ENCODE measurements around the gene PITX1.

PITX1 gene

DNA sequence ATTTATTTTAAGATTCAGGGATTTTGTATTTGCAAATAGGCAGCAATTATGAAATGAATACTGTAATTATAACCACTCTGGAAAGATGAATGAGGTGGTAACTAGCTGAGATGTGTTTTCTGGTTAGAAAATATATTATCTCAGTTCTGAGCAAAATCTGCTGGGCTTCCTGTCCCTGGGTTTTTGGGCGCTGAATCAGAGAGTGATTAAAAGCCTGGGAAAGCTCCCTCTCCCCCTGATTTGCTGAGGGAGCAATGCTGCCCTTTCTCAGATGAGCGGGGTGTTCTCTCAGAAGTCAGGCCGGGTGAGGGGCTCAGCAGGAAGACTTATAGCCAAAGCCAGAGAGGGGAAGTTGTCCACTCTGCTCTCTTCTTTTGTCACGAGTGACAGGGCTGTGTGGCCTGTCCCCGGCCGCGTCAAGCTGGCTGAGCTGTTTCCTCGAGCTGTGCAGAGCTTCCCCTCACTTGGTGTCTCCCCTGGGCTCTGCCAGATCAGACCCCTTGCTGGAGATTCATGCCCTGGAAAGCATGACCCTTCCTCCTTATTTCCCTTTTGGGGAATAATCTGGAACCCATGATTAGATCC, 39.8 kb upstream of the PITX1 start:
- Histone ChIP-seq H2BK12ac (ENCODE audit: low read length) (no peak overlapping the region), H3K4me3 (ENCODE audit: low read length in 2 of 2) (no peak overlapping the region), H2AK5ac (ENCODE audit: low read depth, low read length) (no peak overlapping the region), H4K91ac (ENCODE audit: low read depth, low read length, poor library complexity) (no peak overlapping the region), H3K4ac (ENCODE audit: low read length) (no peak overlapping the region), H2BK5ac (ENCODE audit: low read length) (no peak overlapping the region), H3K79me1 (ENCODE audit: low read depth, low read length) (no peaks in the 10 kb centered on the region), H2BK15ac (ENCODE audit: low read length) (no peak overlapping the region), H3K9me3 (replicated peaks in 1 of 2; ENCODE audit: control insufficient read depth in 2 of 2, insufficient read depth in 1 of 2, low read depth in 1 of 2, low read length in 2 of 2) (no peaks in the 10 kb centered on the region), H3K27me3 (ENCODE audit: control insufficient read depth in 3 of 3, insufficient read depth in 3 of 3, low read depth in 1 of 3, low read length in 3 of 3) (peaks cover 0 to 88% (median 30%) of the 10 kb centered on the region in 3 experiments), H3K23ac (ENCODE audit: low read depth, low read length, poor library complexity) (no peak overlapping the region), H3K18ac (ENCODE audit: low read length) (no peak overlapping the region), H3K14ac (ENCODE audit: low read length) (peak overlapping the region; percentile 49), H3K4me2 (ENCODE audit: insufficient read depth, low read length, poor library complexity, severe bottlenecking) (no peak overlapping the region), H3K36me3 (replicated peaks in 1 of 2; ENCODE audit: control insufficient read depth in 2 of 2, insufficient read depth in 2 of 2, low read length in 2 of 2) (no peaks in the 10 kb centered on the region), H2BK120ac (ENCODE audit: low read depth, low read length) (no peak overlapping the region), H4K8ac (ENCODE audit: low read depth, low read length) (no peak overlapping the region), H3K9ac (ENCODE audit: low read depth, low read length, poor library complexity) (no peak overlapping the region), H2AFZ (ENCODE audit: low read length) (no peak overlapping the region), H3K4me1 (ENCODE audit: control insufficient read depth in 2 of 2, insufficient read depth in 1 of 2, low read depth in 1 of 2, low read length in 2 of 2) (peaks cover 0 to 20% of the 10 kb centered on the region in 2 donors), H3K27ac (replicated peaks; ENCODE audit: low read length) (no peak overlapping the region)
- DNase-seq (ENCODE audit: low spot score): no peak
- WGBS, 2 donors (ENCODE audit: extremely low coverage in 2 of 2, insufficient read length in 2 of 2, insufficient replicate concordance in 1 of 2): no CpG with 5 or more reads among the region's 8 CpGs

DNA sequence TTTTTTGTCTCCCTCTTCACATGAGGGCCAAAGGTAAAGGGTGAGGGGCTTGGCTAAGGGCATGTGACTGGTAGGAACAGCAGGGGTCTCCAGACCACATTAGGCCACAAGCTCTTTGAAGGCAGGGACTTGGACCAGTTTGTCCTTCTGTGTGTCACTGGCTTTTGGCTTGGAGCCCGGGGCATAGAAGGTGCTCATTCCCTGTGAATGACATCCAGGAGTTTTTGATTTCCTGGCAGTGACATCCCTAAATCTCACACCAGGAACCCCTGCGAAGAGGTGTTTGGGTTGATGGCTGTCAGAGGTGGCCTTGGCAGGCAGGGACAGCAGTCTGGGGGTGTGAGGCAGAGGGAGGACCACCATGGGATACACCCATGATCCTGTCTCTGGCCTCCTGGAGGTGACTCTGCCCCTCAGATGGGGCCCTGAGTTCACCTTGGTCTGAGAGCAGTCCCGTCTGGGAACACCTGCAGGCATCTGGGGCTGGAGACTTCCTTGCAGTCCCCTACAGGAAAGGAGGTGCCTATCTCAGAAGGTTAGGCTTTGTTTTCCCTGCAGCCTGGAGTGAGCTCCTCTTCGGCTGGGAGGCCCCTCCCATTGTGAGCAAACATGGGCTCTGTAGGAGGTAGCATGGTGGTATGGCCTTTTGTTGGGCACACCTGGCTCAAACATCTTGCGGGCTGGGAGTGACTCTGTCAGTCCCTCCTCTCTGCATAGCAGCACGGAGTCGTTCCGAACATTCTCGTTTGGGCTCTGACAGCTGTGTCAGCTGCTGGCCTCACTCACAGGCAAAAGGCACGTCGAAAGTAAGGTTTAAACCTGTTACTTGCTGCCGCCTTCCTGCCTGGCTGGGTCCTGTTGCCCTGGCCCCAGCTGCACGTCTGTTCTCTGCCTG, 38.6 kb upstream of the PITX1 start:
- Histone ChIP-seq H3K4me1 (ENCODE audit: control insufficient read depth in 2 of 2, insufficient read depth in 1 of 2, low read depth in 1 of 2, low read length in 2 of 2) (peaks cover 0 to 24% of the 10 kb centered on the region in 2 donors), H4K8ac (ENCODE audit: low read depth, low read length) (no peak overlapping the region), H3K79me1 (ENCODE audit: low read depth, low read length) (no peaks in the 10 kb centered on the region), H3K27me3 (ENCODE audit: control insufficient read depth in 3 of 3, insufficient read depth in 3 of 3, low read depth in 1 of 3, low read length in 3 of 3) (peaks cover 0 to 91% (median 34%) of the 10 kb centered on the region in 3 experiments), H3K9ac (ENCODE audit: low read depth, low read length, poor library complexity) (peak overlapping the region; percentile 1), H3K4ac (ENCODE audit: low read length) (no peak overlapping the region), H3K23ac (ENCODE audit: low read depth, low read length, poor library complexity) (no peak overlapping the region), H3K4me2 (ENCODE audit: insufficient read depth, low read length, poor library complexity, severe bottlenecking) (no peak overlapping the region), H3K36me3 (replicated peaks in 1 of 2; ENCODE audit: control insufficient read depth in 2 of 2, insufficient read depth in 2 of 2, low read length in 2 of 2) (no peaks in the 10 kb centered on the region), H2BK5ac (ENCODE audit: low read length) (no peak overlapping the region), H3K9me3 (replicated peaks in 1 of 2; ENCODE audit: control insufficient read depth in 2 of 2, insufficient read depth in 1 of 2, low read depth in 1 of 2, low read length in 2 of 2) (no peaks in the 10 kb centered on the region), H3K14ac (ENCODE audit: low read length) (no peak overlapping the region), H2BK15ac (ENCODE audit: low read length) (no peak overlapping the region), H3K18ac (ENCODE audit: low read length) (peak overlapping the region; percentile 60), H2BK120ac (ENCODE audit: low read depth, low read length) (no peak overlapping the region), H2AK5ac (ENCODE audit: low read depth, low read length) (no peak overlapping the region), H2AFZ (ENCODE audit: low read length) (no peak overlapping the region), H4K91ac (ENCODE audit: low read depth, low read length, poor library complexity) (no peak overlapping the region), H2BK12ac (ENCODE audit: low read length) (no peak overlapping the region), H3K4me3 (ENCODE audit: low read length in 2 of 2) (no peak overlapping the region), H3K27ac (replicated peaks; ENCODE audit: low read length) (no peak overlapping the region)
- DNase-seq (ENCODE audit: low spot score): no peak
- no CpG with 5 or more reads among the region's 13 CpGs for WGBS, 2 donors (ENCODE audit: extremely low coverage in 2 of 2, insufficient read length in 2 of 2, insufficient replicate concordance in 1 of 2)

GRCh38 chr5:135071311-135071710, 37.3 kb upstream of the PITX1 start:
- no CpG with 5 or more reads among the region's 6 CpGs for WGBS, 2 donors (ENCODE audit: extremely low coverage in 2 of 2, insufficient read length in 2 of 2, insufficient replicate concordance in 1 of 2)
- Histone ChIP-seq H3K36me3 (replicated peaks in 1 of 2; ENCODE audit: control insufficient read depth in 2 of 2, insufficient read depth in 2 of 2, low read length in 2 of 2) (no peaks in the 10 kb centered on the region), H3K4me2 (ENCODE audit: insufficient read depth, low read length, poor library complexity, severe bottlenecking) (no peak overlapping the region), H2BK5ac (ENCODE audit: low read length) (no peak overlapping the region), H3K4me3 (ENCODE audit: low read length in 2 of 2) (no peak overlapping the region), H3K27me3 (ENCODE audit: control insufficient read depth in 3 of 3, insufficient read depth in 3 of 3, low read depth in 1 of 3, low read length in 3 of 3) (peaks cover 0 to 92% (median 46%) of the 10 kb centered on the region in 3 experiments), H3K79me1 (ENCODE audit: low read depth, low read length) (no peaks in the 10 kb centered on the region), H3K23ac (ENCODE audit: low read depth, low read length, poor library complexity) (no peak overlapping the region), H3K27ac (replicated peaks; ENCODE audit: low read length) (no peak overlapping the region), H2AK5ac (ENCODE audit: low read depth, low read length) (peak overlapping the region; percentile 17), H3K9me3 (replicated peaks in 1 of 2; ENCODE audit: control insufficient read depth in 2 of 2, insufficient read depth in 1 of 2, low read depth in 1 of 2, low read length in 2 of 2) (no peaks in the 10 kb centered on the region), H2BK15ac (ENCODE audit: low read length) (peak overlapping the region; percentile 81), H2AFZ (ENCODE audit: low read length) (no peak overlapping the region), H3K4me1 (ENCODE audit: control insufficient read depth in 2 of 2, insufficient read depth in 1 of 2, low read depth in 1 of 2, low read length in 2 of 2) (peaks cover 0 to 24% of the 10 kb centered on the region in 2 donors), H3K4ac (ENCODE audit: low read length) (no peak overlapping the region), H4K91ac (ENCODE audit: low read depth, low read length, poor library complexity) (no peak overlapping the region), H3K9ac (ENCODE audit: low read depth, low read length, poor library complexity) (no peak overlapping the region), H2BK120ac (ENCODE audit: low read depth, low read length) (no peak overlapping the region), H3K14ac (ENCODE audit: low read length) (no peak overlapping the region), H2BK12ac (ENCODE audit: low read length) (no peak overlapping the region), H4K8ac (ENCODE audit: low read depth, low read length) (no peak overlapping the region), H3K18ac (ENCODE audit: low read length) (peak overlapping the region; percentile 53)
- DNase-seq (ENCODE audit: low spot score): no peak

All from neuronal stem cell (in vitro differentiated cells).